ENCODE data around the gene ATP6AP1.
A peak's percentile ranks its signal among the peaks of the same experiment; 100 is the strongest.
"Not testable (repeated sequence)": the region's sequence is repeated elsewhere in the genome, so short reads cannot be mapped to it uniquely, and the experiment has no call there.

The ATP6AP1 gene

GRCh38 chrX:154396973-154397887 is 31.2 kb upstream of the ATP6AP1 start:
- Mint-ChIP-seq H3K9me3 (no peaks in the 10 kb centered on the region), H3K36me3 (peaks cover 45% of the 10 kb centered on the region), H3K4me1 (peaks cover 22% of the 10 kb centered on the region), H3K27ac (peak overlapping the region; percentile 100), H3K4me3 (peak overlapping the region; percentile 92)
- DNase-seq (ENCODE audit: low spot score in 2 of 2) (peak; percentile 44 to 82), ATAC-seq (peak; percentile 73)

GRCh38 chrX:154397888-154398667 is 30.4 kb upstream of the ATP6AP1 start, which contains the start of gene RPL10:
RPL10 (plus strand) TSS chrX:154398377; CDS start chrX:154398520, 143 bp downstream.
- peak; percentile 71 to 91 for DNase-seq (ENCODE audit: low spot score in 2 of 2)
- peak; percentile 88 for ATAC-seq
- Mint-ChIP-seq H3K4me3 (peak within 1 kb of the TSS; percentile 92), H3K9me3 (no peaks in the 10 kb centered on the region), H3K36me3 (peaks cover 45% of the 10 kb centered on the region), H3K27ac (peak within 1 kb of the TSS; percentile 100), H3K4me1 (peaks cover 22% of the 10 kb centered on the region)

- peak overlapping the region; percentile 92 for H3K4me3 Mint-ChIP-seq
- peaks cover 22% of the 10 kb centered on the region for H3K4me1 Mint-ChIP-seq
Observed at GRCh38 chrX:154398668-154399526, 29.6 kb upstream of the ATP6AP1 start.

GRCh38 chrX:154399527-154400368 is 28.7 kb upstream of the ATP6AP1 start:
- Mint-ChIP-seq H3K4me1 (peaks cover 22% of the 10 kb centered on the region), H3K27ac (peak overlapping the region; percentile 100), H3K4me3 (peak overlapping the region; percentile 92), H3K9me3 (no peaks in the 10 kb centered on the region), H3K36me3 (peaks cover 45% of the 10 kb centered on the region)
- ATAC-seq (no peak), DNase-seq (ENCODE audit: low spot score in 2 of 2) (no peak)

More at GRCh38 chrX:154398668-154399526, 29.6 kb upstream of the ATP6AP1 start:
- ATAC-seq, result peak; percentile 41
- Mint-ChIP-seq H3K9me3 (no peaks in the 10 kb centered on the region), H3K36me3 (peaks cover 45% of the 10 kb centered on the region), H3K27ac (peak overlapping the region; percentile 100)
- peak; percentile 59 to 88 for DNase-seq (ENCODE audit: low spot score in 2 of 2)

- peaks cover 45% of the 10 kb centered on the region for H3K36me3 Mint-ChIP-seq
- not testable (repeated sequence) for ATAC-seq; H3K9me3 Mint-ChIP-seq; DNase-seq (ENCODE audit: low spot score in 2 of 2)
- peak overlapping the region; percentile 100 for H3K27ac Mint-ChIP-seq
- H3K4me3 Mint-ChIP-seq, result peak overlapping the region; percentile 92
- H3K4me1 Mint-ChIP-seq, result peaks cover 22% of the 10 kb centered on the region
Observed at GRCh38 chrX:154400369-154400817, 28.1 kb upstream of the ATP6AP1 start.

GRCh38 chrX:154401045-154401799 is 27.3 kb upstream of the ATP6AP1 start:
- peak overlapping the region; percentile 92 for H3K4me3 Mint-ChIP-seq
- H3K9me3 Mint-ChIP-seq, result no peaks in the 10 kb centered on the region
- peaks cover 45% of the 10 kb centered on the region for H3K36me3 Mint-ChIP-seq
- DNase-seq (ENCODE audit: low spot score in 2 of 2), result no peak
- H3K4me1 Mint-ChIP-seq, result peaks cover 22% of the 10 kb centered on the region
- peak; percentile 0 for ATAC-seq
- peak overlapping the region; percentile 100 for H3K27ac Mint-ChIP-seq

GRCh38 chrX:154401918-154402621 is 26.4 kb upstream of the ATP6AP1 start:
- Mint-ChIP-seq H3K4me3 (no peak overlapping the region), H3K9me3 (no peaks in the 10 kb centered on the region), H3K4me1 (peaks cover 22% of the 10 kb centered on the region), H3K27ac (peak overlapping the region; percentile 100), H3K36me3 (peaks cover 45% of the 10 kb centered on the region)
- no peak for DNase-seq (ENCODE audit: low spot score in 2 of 2)
- ATAC-seq, result no peak

GRCh38 chrX:154402622-154403127 is 25.8 kb upstream of the ATP6AP1 start:
- Mint-ChIP-seq H3K36me3 (peaks cover 41% of the 10 kb centered on the region), H3K4me3 (no peak overlapping the region), H3K27ac (peak overlapping the region; percentile 100), H3K9me3 (no peaks in the 10 kb centered on the region), H3K4me1 (peaks cover 22% of the 10 kb centered on the region)
- no peak for ATAC-seq
- DNase-seq (ENCODE audit: low spot score in 2 of 2), result no peak

GRCh38 chrX:154403192-154403591 is 25.3 kb upstream of the ATP6AP1 start:
- peaks cover 36% of the 10 kb centered on the region for H3K36me3 Mint-ChIP-seq
- ATAC-seq, result no peak

GRCh38 chrX:154403858-154404257 is 24.6 kb upstream of the ATP6AP1 start:
- ATAC-seq (no peak), DNase-seq (ENCODE audit: low spot score in 2 of 2) (no peak)
- H3K27ac Mint-ChIP-seq, result no peak overlapping the region
- no peak overlapping the region for H3K4me3 Mint-ChIP-seq
- H3K36me3 Mint-ChIP-seq, result peaks cover 30% of the 10 kb centered on the region
- no peaks in the 10 kb centered on the region for H3K9me3 Mint-ChIP-seq
- peaks cover 19% of the 10 kb centered on the region for H3K4me1 Mint-ChIP-seq

More at GRCh38 chrX:154403192-154403591, 25.3 kb upstream of the ATP6AP1 start:
- DNase-seq (ENCODE audit: low spot score in 2 of 2), result no peak
- Mint-ChIP-seq H3K4me3 (no peak overlapping the region), H3K9me3 (no peaks in the 10 kb centered on the region), H3K27ac (no peak overlapping the region), H3K4me1 (peaks cover 19% of the 10 kb centered on the region)

GRCh38 chrX:154404625-154405192 is 23.8 kb upstream of the ATP6AP1 start:
- no peak for DNase-seq (ENCODE audit: low spot score in 2 of 2)
- Mint-ChIP-seq H3K36me3 (peaks cover 25% of the 10 kb centered on the region), H3K4me3 (no peak overlapping the region), H3K4me1 (peaks cover 11% of the 10 kb centered on the region), H3K27ac (no peak overlapping the region), H3K9me3 (no peaks in the 10 kb centered on the region)
- no peak for ATAC-seq

- peaks cover 14% of the 10 kb centered on the region for H3K4me1 Mint-ChIP-seq
- no peak for DNase-seq (ENCODE audit: low spot score in 2 of 2)
- H3K9me3 Mint-ChIP-seq, result no peaks in the 10 kb centered on the region
- peak overlapping the region; percentile 74 for H3K27ac Mint-ChIP-seq
- no peak for ATAC-seq
- H3K36me3 Mint-ChIP-seq, result peaks cover 19% of the 10 kb centered on the region
- peak overlapping the region; percentile 56 for H3K4me3 Mint-ChIP-seq
Observed at GRCh38 chrX:154408659-154409221, 19.7 kb upstream of the ATP6AP1 start.
